Type B pancreatic cell (in vitro differentiated cells): Measurements from ENCODE around the gene MYBPH. TPM values are rescaled to one million over a fixed set of nuclear protein-coding genes. Genes with fewer than 3 reads are reported as not detected.

ENCODE experiments used
- DNase-seq: peaks from one replicate; pipeline ENCODE4 v3.0.0; 2021; ENCODE audit warnings: mixed read lengths; ENCODE audit not compliant: unreplicated experiment; ENCODE audit errors: extremely low spot score
- H3K27ac Mint-ChIP-seq: 2 replicates; pipeline ENCODE4 v1.8.0; 2021; ENCODE audit warnings: mild to moderate bottlenecking, mixed read lengths
- H3K27me3 Mint-ChIP-seq: 2 replicates; pipeline ENCODE4 v1.8.0; 2021; ENCODE audit warnings: mixed read lengths
- H3K36me3 Mint-ChIP-seq: 2 replicates; pipeline ENCODE4 v1.8.0; 2021; ENCODE audit warnings: mixed read lengths
- H3K4me1 Mint-ChIP-seq: one replicate; pipeline ENCODE4 v1.8.0; 2021; ENCODE audit warnings: mixed read lengths; ENCODE audit not compliant: unreplicated experiment
- H3K4me3 Mint-ChIP-seq: 2 replicates; pipeline ENCODE4 v1.8.0; 2021; ENCODE audit warnings: mild to moderate bottlenecking, mixed read lengths
- H3K9me3 Mint-ChIP-seq: 2 replicates; pipeline ENCODE4 v1.8.0; 2021; ENCODE audit warnings: mixed read lengths
- CTCF ChIP-seq: fragments of 200-600 bp; sonication (generic); conservative IDR thresholded peaks from 2 replicates; pipeline ENCODE4 v1.5.0; 2021; ENCODE audit warnings: antibody characterized with exemption, mild to moderate bottlenecking
- total RNA-seq: library from RNA; stranded (reverse); gene quantifications from 2 replicates; pipeline ENCODE4 v1.2.1, GENCODE V29; 2021; ENCODE audit warnings: low replicate concordance

MYBPH gene
- total RNA-seq, 1 donor from 2014 or later, result 1.6 TPM

GRCh38 chr1:203159844-203160243 is 15.8 kb downstream of the MYBPH start:
- Mint-ChIP-seq H3K27ac (no peak overlapping the region), H3K4me3 (no peak overlapping the region), H3K36me3 (no peaks in the 10 kb centered on the region), H3K4me1 (peaks cover 16% of the 10 kb centered on the region), H3K27me3 (peaks cover 21% of the 10 kb centered on the region), H3K9me3 (no peaks in the 10 kb centered on the region)
- TF ChIP-seq CTCF, result no peak
- DNase-seq, result no peak

DNA sequence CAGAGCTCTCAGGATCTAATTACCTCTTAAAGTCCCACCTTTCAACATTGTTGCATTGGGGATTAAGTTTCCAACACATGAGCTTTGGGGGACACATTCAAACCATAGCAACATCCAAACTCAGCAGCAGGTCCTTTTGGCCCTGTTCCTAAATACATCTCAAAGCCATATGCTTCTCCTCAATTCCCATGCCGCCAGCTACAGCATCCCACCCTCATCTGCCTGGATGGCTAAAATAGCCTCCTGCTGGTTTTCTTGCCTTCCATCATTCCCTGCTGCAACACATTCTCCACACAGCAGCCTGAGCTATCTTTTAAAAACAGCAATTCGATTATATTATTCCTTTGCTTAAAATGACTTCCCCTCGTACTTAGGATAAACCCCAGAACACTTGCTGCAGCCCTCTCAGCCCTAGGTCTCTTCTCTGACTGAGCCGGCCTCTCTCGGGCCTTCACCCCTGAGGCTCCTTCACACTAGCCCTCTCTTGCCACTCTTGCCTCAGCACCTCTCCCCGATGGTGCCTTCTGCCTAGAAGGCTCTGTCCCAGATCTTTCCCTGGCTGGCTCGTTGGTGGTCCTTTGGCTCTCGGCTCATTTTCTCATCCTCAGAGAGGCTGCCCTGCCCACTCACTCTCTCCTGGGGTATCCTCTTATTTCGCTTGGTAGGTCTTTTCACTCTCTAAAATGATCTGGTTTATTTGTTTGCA is 16.5 kb downstream of the MYBPH start:
- peaks cover 18% of the 10 kb centered on the region for H3K27me3 Mint-ChIP-seq
- no peak overlapping the region for H3K27ac Mint-ChIP-seq
- H3K36me3 Mint-ChIP-seq, result no peaks in the 10 kb centered on the region
- H3K4me3 Mint-ChIP-seq, result no peak overlapping the region
- no peak for TF ChIP-seq CTCF
- no peaks in the 10 kb centered on the region for H3K9me3 Mint-ChIP-seq
- peaks cover 19% of the 10 kb centered on the region for H3K4me1 Mint-ChIP-seq
- DNase-seq, result no peak

DNA sequence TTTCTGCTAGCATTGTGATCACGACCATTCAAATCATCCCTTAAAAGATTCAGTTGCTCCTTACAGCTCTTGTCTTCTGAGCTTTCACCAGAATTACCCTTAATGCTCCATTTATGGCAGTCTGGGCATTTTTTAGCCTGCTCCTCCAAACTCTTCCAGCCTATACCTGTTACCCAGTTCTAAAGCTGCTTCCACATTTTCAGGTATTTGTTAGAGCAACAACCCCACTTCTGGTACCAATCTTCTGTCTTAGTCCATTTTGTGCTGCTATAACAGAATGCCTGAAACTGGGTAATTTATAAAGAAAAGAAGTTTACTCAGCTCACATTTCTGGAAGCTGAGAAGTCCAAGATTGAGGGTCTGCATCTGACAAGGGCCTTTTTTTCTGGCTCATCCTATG is 17.2 kb downstream of the MYBPH start:
- Mint-ChIP-seq H3K27ac (no peak overlapping the region), H3K4me1 (peaks cover 24% of the 10 kb centered on the region), H3K27me3 (peaks cover 16% of the 10 kb centered on the region), H3K9me3 (no peaks in the 10 kb centered on the region), H3K36me3 (no peaks in the 10 kb centered on the region), H3K4me3 (no peak overlapping the region)
- no peak for TF ChIP-seq CTCF
- DNase-seq, result no peak

DNA sequence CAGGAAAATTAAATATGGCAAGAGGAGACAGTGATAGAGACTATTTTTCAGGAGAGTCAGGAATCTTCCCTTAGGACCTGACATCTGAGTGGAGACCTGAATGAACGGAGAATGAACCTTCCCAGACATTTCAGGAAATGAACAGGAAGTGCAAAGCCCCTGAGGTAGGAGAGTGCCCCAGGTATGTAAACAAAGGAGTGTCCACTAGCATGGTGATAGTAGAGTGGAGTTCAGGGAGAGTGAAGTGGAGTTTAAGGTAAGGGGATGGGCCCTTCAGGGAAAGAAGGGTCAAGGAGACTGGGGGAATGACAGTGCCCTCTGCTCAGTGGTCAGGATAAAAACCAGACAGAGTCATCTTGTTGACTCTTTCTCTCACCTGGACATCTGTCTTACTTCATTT is 19.3 kb downstream of the MYBPH start:
- no peak for DNase-seq
- Mint-ChIP-seq H3K36me3 (no peaks in the 10 kb centered on the region), H3K9me3 (no peaks in the 10 kb centered on the region), H3K4me3 (no peak overlapping the region), H3K27me3 (peaks cover 14% of the 10 kb centered on the region), H3K27ac (no peak overlapping the region), H3K4me1 (peaks cover 46% of the 10 kb centered on the region)
- TF ChIP-seq CTCF, result no peak

GRCh38 chr1:203153989-203154821 is 21.4 kb downstream of the MYBPH start:
- H3K4me3 Mint-ChIP-seq, result no peak overlapping the region
- H3K27ac Mint-ChIP-seq, result no peak overlapping the region

More at GRCh38 chr1:203153989-203154821, 21.4 kb downstream of the MYBPH start:
- H3K4me1 Mint-ChIP-seq, result peaks cover 56% of the 10 kb centered on the region
- H3K9me3 Mint-ChIP-seq, result no peaks in the 10 kb centered on the region
- peaks cover 5% of the 10 kb centered on the region for H3K27me3 Mint-ChIP-seq
- TF ChIP-seq CTCF, result no peak
- no peaks in the 10 kb centered on the region for H3K36me3 Mint-ChIP-seq
- DNase-seq, result no peak
